MM.1S (cell line): ENCODE results near the gene TTC16.

Source experiments
- DNase-seq: peaks from one replicate; pipeline ENCODE4 v3.0.0-alpha.2; 2015
- H2AFZ ChIP-seq: fragments of 300-600 bp; sonication (generic); 2 replicates; pipeline ENCODE4 v1.6.0; 2016; ENCODE audit warnings: antibody characterized with exemption, low read length
- H3F3A ChIP-seq: fragments of 300-600 bp; sonication (generic); 2 replicates; pipeline ENCODE4 v1.6.1; 2016; ENCODE audit warnings: mild to moderate bottlenecking, antibody characterized with exemption, low read length, moderate library complexity, mixed read lengths; ENCODE audit not compliant: insufficient read depth
- H3K27ac ChIP-seq: fragments of 300-600 bp; sonication (generic); 2 replicates; pipeline ENCODE4 v1.5.1; 2016; ENCODE audit warnings: mild to moderate bottlenecking, low read length
- H3K27me3 ChIP-seq: fragments of 300-600 bp; sonication (generic); replicated peaks from 2 replicates; pipeline ENCODE4 v1.6.0; 2016; ENCODE audit warnings: low read length; ENCODE audit not compliant: insufficient read depth
- H3K36me3 ChIP-seq: fragments of 300-600 bp; sonication (generic); replicated peaks from 2 replicates; pipeline ENCODE4 v1.6.1; 2016; ENCODE audit warnings: mild to moderate bottlenecking, low read length, mixed read lengths; ENCODE audit not compliant: insufficient read depth
- H3K4me1 ChIP-seq: fragments of 300-600 bp; sonication (generic); 2 replicates; pipeline ENCODE4 v1.6.1; 2016; ENCODE audit warnings: low read length, mixed read lengths
- H3K4me2 ChIP-seq: fragments of 300-600 bp; sonication (generic); 2 replicates; pipeline ENCODE4 v1.6.0; 2016; ENCODE audit warnings: low read depth, low read length
- H3K4me3 ChIP-seq: fragments of 300-600 bp; sonication (generic); 2 replicates; pipeline ENCODE4 v1.5.1; 2016; ENCODE audit warnings: low read length, mixed read lengths
- H3K79me2 ChIP-seq: fragments of 300-600 bp; sonication (generic); 2 replicates; pipeline ENCODE4 v1.6.1; 2016; ENCODE audit warnings: mixed run types, low read length, mixed read lengths
- H3K9ac ChIP-seq: fragments of 300-600 bp; sonication (generic); 2 replicates; pipeline ENCODE4 v1.6.1; 2016; ENCODE audit warnings: low read length, mixed read lengths
- H3K9me2 ChIP-seq: fragments of 300-600 bp; sonication (generic); replicated peaks from 2 replicates; pipeline ENCODE4 v1.6.1; 2016; ENCODE audit warnings: mild to moderate bottlenecking, low read length, mixed read lengths; ENCODE audit not compliant: insufficient read depth
- H3K9me3 ChIP-seq: fragments of 300-600 bp; sonication (generic); replicated peaks from 2 replicates; pipeline ENCODE4 v1.6.1; 2016; ENCODE audit warnings: mild to moderate bottlenecking, low read length, mixed read lengths; ENCODE audit not compliant: insufficient read depth
- H4K20me1 ChIP-seq: fragments of 300-600 bp; sonication (generic); 2 replicates; pipeline ENCODE4 v1.6.1; 2016; ENCODE audit warnings: mild to moderate bottlenecking, low read length, moderate library complexity, mixed read lengths; ENCODE audit not compliant: insufficient read depth
- CTCF ChIP-seq: fragments of 300-600 bp; sonication (generic); IDR thresholded peaks from 2 replicates; pipeline ENCODE4 v1.5.1; 2016; ENCODE audit warnings: antibody characterized with exemption, low read length, mixed read lengths
- EZH2 ChIP-seq: fragments of 300-600 bp; sonication (generic); optimal IDR thresholded peaks from 2 replicates; pipeline ENCODE3; 2017; ENCODE audit warnings: low read depth, mild to moderate bottlenecking, antibody characterized with exemption, low read length, mixed read lengths
- EZH2phosphoT487 ChIP-seq: fragments of 300-600 bp; sonication (generic); IDR thresholded peaks from 2 replicates; pipeline ENCODE4 v1.6.1; 2018; ENCODE audit warnings: antibody characterized with exemption, low read length

Gene TTC16

DNA sequence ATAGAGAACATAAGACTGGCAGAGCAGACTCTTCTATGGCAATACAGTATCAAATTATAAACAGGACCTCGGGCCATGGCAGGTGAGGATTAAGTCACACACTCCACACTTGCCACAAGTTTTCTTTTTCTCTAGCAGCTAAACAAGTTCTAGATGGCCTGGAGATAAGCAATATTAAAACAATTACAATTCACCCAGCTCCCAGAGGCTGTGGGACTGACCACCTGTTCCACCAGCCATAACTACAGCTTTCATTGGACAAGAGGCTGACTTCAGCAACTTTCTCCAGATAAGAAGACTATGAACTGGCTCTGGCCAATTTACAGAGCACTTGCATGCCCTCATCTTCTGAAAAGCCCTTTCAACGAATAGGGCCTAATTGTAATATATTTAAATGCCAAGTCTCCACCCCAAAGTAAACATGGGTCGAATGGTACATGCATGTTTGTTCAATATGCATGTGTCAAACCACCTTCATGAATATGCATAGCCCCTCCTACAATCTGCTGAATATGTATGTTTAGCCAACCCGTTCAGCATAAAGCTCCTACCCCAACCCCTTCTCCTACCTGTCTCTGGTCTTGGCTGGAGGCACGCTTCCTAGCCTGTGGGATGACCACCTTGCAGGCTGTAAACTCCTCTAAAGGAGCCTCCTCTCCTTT, 15.2 kb upstream of the TTC16 start:
- Histone ChIP-seq H3K27ac (no peak overlapping the region), H3K9me3 (no peaks in the 10 kb centered on the region), H3F3A (no peaks in the 10 kb centered on the region), H3K9ac (no peak overlapping the region), H3K4me3 (no peak overlapping the region), H4K20me1 (no peaks in the 10 kb centered on the region), H3K9me2 (no peaks in the 10 kb centered on the region), H3K36me3 (no peaks in the 10 kb centered on the region), H3K4me2 (no peak overlapping the region), H3K27me3 (no peaks in the 10 kb centered on the region), H2AFZ (no peak overlapping the region), H3K4me1 (no peaks in the 10 kb centered on the region), H3K79me2 (no peaks in the 10 kb centered on the region)
- TF ChIP-seq CTCF (no peak), EZH2 (no peak), EZH2phosphoT487 (no peak)
- DNase-seq: no peak

- Histone ChIP-seq H3F3A (no peaks in the 10 kb centered on the region), H4K20me1 (no peaks in the 10 kb centered on the region), H3K36me3 (no peaks in the 10 kb centered on the region), H3K4me3 (no peak overlapping the region), H2AFZ (no peak overlapping the region), H3K4me1 (no peaks in the 10 kb centered on the region), H3K9me3 (no peaks in the 10 kb centered on the region), H3K27ac (no peak overlapping the region), H3K9me2 (no peaks in the 10 kb centered on the region), H3K9ac (no peak overlapping the region), H3K4me2 (no peak overlapping the region), H3K27me3 (no peaks in the 10 kb centered on the region), H3K79me2 (no peaks in the 10 kb centered on the region)
- no peak for DNase-seq
- TF ChIP-seq CTCF: no peak
- no peak for TF ChIP-seq EZH2
- TF ChIP-seq EZH2phosphoT487: no peak
Observed at GRCh38 chr9:127703289-127703946, 12.5 kb upstream of the TTC16 start.

DNA sequence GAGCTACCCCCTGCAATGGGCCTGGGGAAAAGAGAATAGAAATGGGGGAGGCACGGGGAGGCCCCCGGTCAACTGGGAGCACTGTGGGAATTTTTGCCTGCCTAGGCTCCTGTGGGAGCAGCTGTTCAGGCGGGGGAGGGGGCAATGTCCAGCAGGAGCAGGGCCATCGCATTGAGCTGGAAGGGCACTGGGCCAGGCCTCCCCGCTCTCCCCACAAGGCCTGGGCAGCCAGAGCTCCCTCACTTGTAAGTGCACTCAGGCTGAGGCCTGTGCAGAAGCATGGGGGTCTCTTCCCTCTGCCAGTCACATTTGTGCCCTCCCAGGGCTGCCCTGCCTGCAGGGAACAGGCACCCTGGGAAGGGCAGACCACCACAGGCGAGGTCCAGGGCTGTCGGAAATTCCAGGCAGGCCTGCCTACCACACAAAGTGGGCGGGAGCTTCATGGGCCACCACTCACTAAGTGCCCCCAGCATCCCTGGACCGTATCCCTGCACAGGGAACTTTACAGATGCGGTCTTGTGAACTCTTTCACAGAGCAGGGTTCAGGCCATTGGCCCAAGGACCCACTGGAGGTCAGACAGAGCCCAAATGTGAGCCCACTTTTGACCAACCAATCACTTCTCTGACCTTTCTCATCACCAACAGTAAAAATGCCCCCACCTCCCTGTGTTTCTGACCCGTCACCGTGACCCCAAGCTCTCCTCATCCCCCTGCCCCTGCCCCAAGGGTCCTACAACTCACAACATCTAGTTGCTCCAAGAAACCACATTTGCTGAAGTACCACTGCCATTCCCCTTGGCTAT, 10.1 kb upstream of the TTC16 start:
- no peaks in the 10 kb centered on the region for H3K27me3 ChIP-seq
- H3K36me3 ChIP-seq: no peaks in the 10 kb centered on the region
- no peaks in the 10 kb centered on the region for H3F3A ChIP-seq
- no peaks in the 10 kb centered on the region for H3K4me1 ChIP-seq
- H3K4me3 ChIP-seq: no peak overlapping the region
- no peak for DNase-seq
- no peaks in the 10 kb centered on the region for H3K79me2 ChIP-seq
- no peaks in the 10 kb centered on the region for H4K20me1 ChIP-seq
- no peak overlapping the region for H3K4me2 ChIP-seq
- no peak for TF ChIP-seq CTCF
- TF ChIP-seq EZH2phosphoT487: no peak
- no peak for TF ChIP-seq EZH2
- H3K9me3 ChIP-seq: no peaks in the 10 kb centered on the region
- H2AFZ ChIP-seq: no peak overlapping the region
- H3K9ac ChIP-seq: no peak overlapping the region
- H3K9me2 ChIP-seq: no peaks in the 10 kb centered on the region
- H3K27ac ChIP-seq: no peak overlapping the region
